ENCODE measurements around the gene MYCBP2. TPM values are rescaled to one million over a fixed set of nuclear protein-coding genes. Genes with fewer than 3 reads are reported as not detected.
A peak's percentile ranks its signal among the peaks of the same experiment; 100 is the strongest.

The MYCBP2 gene
- total RNA-seq, 2 experiments from 2014 or later, result 121 to 125 TPM

- H3K27ac ChIP-seq (ENCODE audit: low read depth, low read length, poor library complexity, severe bottlenecking), result peak overlapping the region; percentile 92
- no peaks in the 10 kb centered on the region for H3K79me2 ChIP-seq (ENCODE audit: insufficient read depth, low read depth, low read length)
- peaks cover 50% of the 10 kb centered on the region for H3K4me1 ChIP-seq (ENCODE audit: insufficient read depth, low read length, poor library complexity, severe bottlenecking)
- no TSS peak for BruUV-seq (replicated peaks)
- intact Hi-C loops (cut with micrococcal nuclease; ENCODE audit: unreplicated experiment), result loop anchor here (1.0 kb wide), 2 partner anchors 90 to 139 kb away; no protein-coding TSS in a partner anchor
- H3K9me2 ChIP-seq (ENCODE audit: insufficient read depth, low read length), result no peaks in the 10 kb centered on the region
- H3K9me3 ChIP-seq (ENCODE audit: low read length), result no peaks in the 10 kb centered on the region
- peak overlapping the region; percentile 60 for H3K4me3 ChIP-seq (ENCODE audit: low read depth, low read length, poor library complexity, severe bottlenecking)
- H4K20me1 ChIP-seq (ENCODE audit: insufficient read depth, low read length), result no peaks in the 10 kb centered on the region
- H3K36me3 ChIP-seq (ENCODE audit: insufficient read depth, low read length), result no peaks in the 10 kb centered on the region
- POLR2A ChIA-PET, result interaction anchor here (0.9 to 12.4 kb wide), 8 partner anchors 9 to 250 kb away, joined by 3 to 117 read pairs (median 6); partner anchors contain the start of gene MYCBP2
- DNase-seq (ENCODE audit: low spot score), result peak; percentile 73
- peak overlapping the region; percentile 95 for H3K4me2 ChIP-seq (ENCODE audit: low read length)
- H2AFZ ChIP-seq (ENCODE audit: low read length), result peak overlapping the region; percentile 90
- TF ChIP-seq EZH2phosphoT487 (IDR thresholded peaks at IDR 0.05; ENCODE audit: borderline replicate concordance, low read depth, low read length), result no peak
- TF ChIP-seq CTCF (conservative IDR thresholded peaks at IDR 0.05; ENCODE audit: low read length), result no peak
- CTCF ChIA-PET (ENCODE audit: unreplicated experiment), result interaction anchor here (0.6 to 1.4 kb wide), 3 partner anchors 21 to 139 kb away, joined by 3 to 4 read pairs (median 3); no protein-coding TSS in a partner anchor
Measured at GRCh38 chr13:77338961-77339401, 12.1 kb upstream of the MYCBP2 start.

GRCh38 chr13:77338329-77338728, 11.4 kb upstream of the MYCBP2 start:
- Histone ChIP-seq H3K27ac (ENCODE audit: low read depth, low read length, poor library complexity, severe bottlenecking) (peak overlapping the region; percentile 92), H3K4me3 (ENCODE audit: low read depth, low read length, poor library complexity, severe bottlenecking) (peak overlapping the region; percentile 60), H3K4me2 (ENCODE audit: low read length) (peak overlapping the region; percentile 95), H3K9me3 (ENCODE audit: low read length) (no peaks in the 10 kb centered on the region), H3K36me3 (ENCODE audit: insufficient read depth, low read length) (no peaks in the 10 kb centered on the region), H3K79me2 (ENCODE audit: insufficient read depth, low read depth, low read length) (no peaks in the 10 kb centered on the region), H3K9me2 (ENCODE audit: insufficient read depth, low read length) (no peaks in the 10 kb centered on the region), H2AFZ (ENCODE audit: low read length) (peak overlapping the region; percentile 90), H3K4me1 (ENCODE audit: insufficient read depth, low read length, poor library complexity, severe bottlenecking) (peaks cover 57% of the 10 kb centered on the region), H4K20me1 (ENCODE audit: insufficient read depth, low read length) (no peaks in the 10 kb centered on the region)
- DNase-seq (ENCODE audit: low spot score), result peak; percentile 21
- CTCF ChIA-PET (ENCODE audit: unreplicated experiment), result interaction anchor here (1.4 kb wide), 1 partner anchor 21 kb away, joined by 4 read pairs; no protein-coding TSS in a partner anchor
- intact Hi-C loops (cut with micrococcal nuclease; ENCODE audit: unreplicated experiment), result no loop called here
- TF ChIP-seq CTCF (conservative IDR thresholded peaks at IDR 0.05; ENCODE audit: low read length), result no peak
- no peak for TF ChIP-seq EZH2phosphoT487 (IDR thresholded peaks at IDR 0.05; ENCODE audit: borderline replicate concordance, low read depth, low read length)
- BruUV-seq (replicated peaks), result no TSS peak
- POLR2A ChIA-PET, result interaction anchor here (0.8 to 12.4 kb wide), 8 partner anchors 9 to 161 kb away, joined by 3 to 117 read pairs (median 6); partner anchors contain the start of gene MYCBP2

GRCh38 chr13:77337159-77337558, 10.3 kb upstream of the MYCBP2 start:
- POLR2A ChIA-PET, result interaction anchor here (1.7 to 12.4 kb wide), 3 partner anchors 8 to 141 kb away, joined by 5 to 117 read pairs (median 6); partner anchors contain the start of gene MYCBP2
- Histone ChIP-seq H3K9me3 (ENCODE audit: low read length) (no peaks in the 10 kb centered on the region), H3K9me2 (ENCODE audit: insufficient read depth, low read length) (no peaks in the 10 kb centered on the region), H3K36me3 (ENCODE audit: insufficient read depth, low read length) (no peaks in the 10 kb centered on the region), H3K4me3 (ENCODE audit: low read depth, low read length, poor library complexity, severe bottlenecking) (no peak overlapping the region), H3K4me2 (ENCODE audit: low read length) (0 out of 2 replicates have a peak overlapping the region, but pooled peaks have one; percentile 95), H2AFZ (ENCODE audit: low read length) (no peak overlapping the region), H3K79me2 (ENCODE audit: insufficient read depth, low read depth, low read length) (no peaks in the 10 kb centered on the region), H3K27ac (ENCODE audit: low read depth, low read length, poor library complexity, severe bottlenecking) (no peak overlapping the region), H3K4me1 (ENCODE audit: insufficient read depth, low read length, poor library complexity, severe bottlenecking) (peaks cover 59% of the 10 kb centered on the region), H4K20me1 (ENCODE audit: insufficient read depth, low read length) (no peaks in the 10 kb centered on the region)
- BruUV-seq (replicated peaks), result no TSS peak
- DNase-seq (ENCODE audit: low spot score), result peak; percentile 22
- CTCF ChIA-PET (ENCODE audit: unreplicated experiment), result interaction anchor here (0.6 to 0.9 kb wide), 2 partner anchors 140 to 202 kb away, joined by 3 to 4 read pairs; no protein-coding TSS in a partner anchor
- intact Hi-C loops (cut with micrococcal nuclease; ENCODE audit: unreplicated experiment), result no loop called here
- no peak; the same call in 1 of the 2 replicates for TF ChIP-seq CTCF (conservative IDR thresholded peaks at IDR 0.05; ENCODE audit: low read length)
- TF ChIP-seq EZH2phosphoT487 (IDR thresholded peaks at IDR 0.05; ENCODE audit: borderline replicate concordance, low read depth, low read length), result no peak

Measured in OCI-LY7 (cell line).